Stimulated activated effector memory CD8-positive, alpha-beta T cell treated with anti-CD3 and anti-CD28 coated beads, Interleukin-12 subunit alpha, Interleukin-12 subunit beta, amount 100 ng/mL, for 72 hours (primary cell): Measurements from ENCODE around the gene CREB1.
"Not testable (repeated sequence)": the region's sequence is repeated elsewhere in the genome, so short reads cannot be mapped to it uniquely, and the experiment has no call there.

ENCODE experiments used
- ATAC-seq: fragments of 150-1000 bp; cut with Tn5 transposase; 2 replicates; pipeline ENCODE4 v1.10.0; 2021
- DNase-seq, 2 donors: peaks; one replicate each; pipeline ENCODE4 v3.0.0; 2021 to 2022; ENCODE audit warnings: low spot score in 2 of 2
- H3K27ac Mint-ChIP-seq: one replicate; pipeline ENCODE4 v1.8.0; 2022; ENCODE audit warnings: mild to moderate bottlenecking, mixed read lengths
- H3K36me3 Mint-ChIP-seq: one replicate; pipeline ENCODE4 v1.8.0; 2022; ENCODE audit warnings: mild to moderate bottlenecking, mixed read lengths
- H3K4me1 Mint-ChIP-seq: one replicate; pipeline ENCODE4 v1.8.0; 2022; ENCODE audit warnings: mixed read lengths
- H3K4me3 Mint-ChIP-seq: one replicate; pipeline ENCODE4 v1.8.0; 2022; ENCODE audit warnings: mild to moderate bottlenecking, mixed read lengths
- H3K9me3 Mint-ChIP-seq: one replicate; pipeline ENCODE4 v1.8.0; 2022; ENCODE audit warnings: mixed read lengths

The CREB1 gene

DNA sequence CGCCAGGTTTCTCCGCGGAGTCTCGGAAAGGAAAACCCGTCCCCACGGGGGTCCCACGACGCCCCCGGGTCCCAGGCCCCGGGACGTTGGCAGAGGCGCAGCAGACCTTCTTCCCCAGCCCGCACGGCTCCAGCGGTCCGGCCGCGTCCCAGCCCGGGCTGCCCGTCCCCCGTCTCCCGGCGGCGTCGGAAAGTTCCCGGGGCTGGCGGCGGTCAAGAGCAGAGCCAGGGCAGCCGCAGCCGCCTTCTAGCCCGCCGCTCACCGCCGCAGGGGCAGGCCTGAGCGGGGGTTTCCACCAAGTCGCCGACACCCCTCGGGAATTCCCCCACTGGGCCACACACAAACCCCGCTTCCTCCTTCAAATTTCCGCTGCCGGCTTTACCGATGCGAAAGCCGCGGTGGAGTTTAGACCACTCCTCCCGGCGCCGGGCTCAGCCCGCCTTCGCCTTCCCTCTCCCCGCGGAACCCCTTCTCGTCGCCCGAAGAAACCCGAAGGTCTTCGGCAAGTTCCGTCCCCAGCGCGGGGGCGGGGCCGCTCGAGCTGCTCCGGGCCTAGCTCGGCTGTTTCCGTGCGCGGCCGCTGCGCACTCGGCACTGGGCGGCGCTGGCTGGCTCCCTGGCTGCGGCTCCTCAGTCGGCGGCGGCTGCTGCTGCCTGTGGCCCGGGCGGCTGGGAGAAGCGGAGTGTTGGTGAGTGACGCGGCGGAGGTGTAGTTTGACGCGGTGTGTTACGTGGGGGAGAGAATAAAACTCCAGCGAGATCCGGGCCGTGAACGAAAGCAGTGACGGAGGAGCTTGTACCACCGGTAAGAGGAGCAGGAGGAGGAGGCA is at the start of gene CREB1:
TSS of gene CREB1 (plus strand) at position 633 of the 830 bp plus-strand sequence. CDS start 25,674 bp downstream, outside the sequence.
- Mint-ChIP-seq H3K36me3 (peaks cover 67% of the 10 kb centered on the region), H3K4me3 (peak within 1 kb of the TSS; percentile 94), H3K27ac (peak within 1 kb of the TSS; percentile 100), H3K9me3 (no peaks in the 10 kb centered on the region), H3K4me1 (peaks cover 46% of the 10 kb centered on the region)
- peak; percentile 91 for ATAC-seq
- DNase-seq: peak; percentile 100

DNA sequence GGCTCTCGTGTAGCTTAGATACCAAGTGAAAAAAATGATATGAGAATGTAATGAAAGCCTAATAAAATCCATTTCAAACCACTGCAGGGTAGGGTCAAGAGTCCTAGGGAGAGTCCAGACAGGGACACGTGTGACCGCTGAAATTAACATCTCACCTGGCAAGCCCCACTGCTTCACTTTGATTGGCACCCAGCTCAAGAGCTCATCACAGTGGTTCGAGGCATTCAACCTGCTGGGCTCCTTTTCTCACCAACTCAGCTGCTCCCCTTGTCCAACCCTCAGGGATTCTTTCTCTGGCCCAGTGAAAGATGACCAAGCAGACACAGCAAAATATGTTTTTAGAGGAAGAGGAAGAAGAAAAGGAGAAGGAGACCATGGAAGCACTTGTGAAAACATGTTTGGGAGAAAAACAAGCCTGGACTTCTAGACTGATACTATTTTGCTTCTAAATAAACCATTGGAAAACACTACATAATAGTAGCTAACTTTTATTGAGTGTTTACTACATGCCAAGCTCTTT is 49.2 kb upstream of the CREB1 start:
- H3K36me3 Mint-ChIP-seq: no peaks in the 10 kb centered on the region
- peaks cover under 1% of the 10 kb centered on the region for H3K4me1 Mint-ChIP-seq
- no peaks in the 10 kb centered on the region for H3K9me3 Mint-ChIP-seq
- H3K4me3 Mint-ChIP-seq: no peak overlapping the region
- no peak for ATAC-seq
- peak in 1 of 2 donors; percentile 13 for DNase-seq
- no peak overlapping the region for H3K27ac Mint-ChIP-seq

DNA sequence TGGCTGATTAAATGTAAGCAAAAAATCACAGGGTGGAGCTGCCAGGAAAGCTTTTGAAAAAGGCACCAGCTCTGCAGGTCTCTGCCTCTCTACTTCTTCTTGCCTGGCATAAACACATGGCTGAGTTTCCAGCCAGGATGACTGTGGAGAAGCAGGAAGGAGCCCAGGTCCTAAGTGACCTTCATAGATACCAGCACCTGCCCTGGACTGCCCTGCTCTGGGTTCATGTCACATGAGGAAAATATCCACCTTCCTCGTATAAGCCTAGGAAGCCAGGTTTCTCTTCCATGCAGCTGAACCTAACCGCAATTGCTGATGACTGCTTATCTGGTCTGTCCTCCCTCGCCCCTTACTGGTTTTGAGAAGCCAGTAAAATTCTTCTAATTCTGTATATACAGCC is 47.8 kb upstream of the CREB1 start:
- peak in 1 of 2 donors; percentile 35 for DNase-seq
- ATAC-seq: no peak
- Mint-ChIP-seq H3K4me3 (no peak overlapping the region), H3K4me1 (no peaks in the 10 kb centered on the region), H3K9me3 (no peaks in the 10 kb centered on the region), H3K27ac (no peak overlapping the region), H3K36me3 (no peaks in the 10 kb centered on the region)

DNA sequence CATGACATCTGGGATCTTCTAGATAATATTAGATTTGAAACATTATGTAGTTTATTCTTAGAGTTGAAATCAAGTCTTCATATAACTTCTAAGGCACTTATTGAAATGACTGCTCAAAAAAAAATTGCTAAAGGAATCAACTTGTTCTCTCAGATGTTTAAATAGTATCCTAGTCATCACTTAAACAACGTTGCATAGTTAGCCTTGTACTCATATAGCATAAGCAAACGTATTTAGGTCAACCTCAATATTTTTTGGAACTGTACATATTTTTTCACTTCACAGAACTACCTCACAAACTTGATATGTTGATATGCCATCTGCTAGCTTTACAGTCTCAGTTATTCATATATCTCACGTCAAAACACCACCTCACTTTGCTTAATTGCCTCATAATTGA is 47.1 kb upstream of the CREB1 start:
- Mint-ChIP-seq H3K9me3 (no peaks in the 10 kb centered on the region), H3K27ac (no peak overlapping the region)

DNA sequence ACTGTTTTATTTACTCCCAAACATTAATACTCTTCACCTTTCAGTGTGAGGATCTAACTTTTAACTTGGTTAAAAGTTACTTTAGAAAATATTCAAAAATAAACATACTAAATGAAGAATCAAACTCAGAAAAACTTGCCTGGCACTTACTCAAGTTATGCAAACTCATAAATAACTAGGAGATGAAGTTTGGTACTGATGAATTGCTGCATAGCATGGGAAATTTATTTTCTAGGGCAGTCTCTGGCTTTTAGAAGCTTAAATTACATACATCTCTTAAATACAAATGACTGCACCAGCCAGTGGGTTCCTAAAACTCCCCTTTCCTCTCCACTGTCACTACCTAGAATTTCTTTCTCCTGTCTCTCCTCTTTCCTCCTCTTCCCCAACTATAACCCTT is 46.7 kb upstream of the CREB1 start:
- H3K36me3 Mint-ChIP-seq: no peaks in the 10 kb centered on the region
- DNase-seq (no peak), ATAC-seq (no peak)
- no peak overlapping the region for H3K27ac Mint-ChIP-seq
- H3K4me1 Mint-ChIP-seq: no peaks in the 10 kb centered on the region
- no peaks in the 10 kb centered on the region for H3K9me3 Mint-ChIP-seq
- H3K4me3 Mint-ChIP-seq: no peak overlapping the region

More for the DNA sequence above, 47.1 kb upstream of the CREB1 start:
- no peaks in the 10 kb centered on the region for H3K4me1 Mint-ChIP-seq
- DNase-seq (no peak), ATAC-seq (no peak)
- no peaks in the 10 kb centered on the region for H3K36me3 Mint-ChIP-seq
- no peak overlapping the region for H3K4me3 Mint-ChIP-seq

DNA sequence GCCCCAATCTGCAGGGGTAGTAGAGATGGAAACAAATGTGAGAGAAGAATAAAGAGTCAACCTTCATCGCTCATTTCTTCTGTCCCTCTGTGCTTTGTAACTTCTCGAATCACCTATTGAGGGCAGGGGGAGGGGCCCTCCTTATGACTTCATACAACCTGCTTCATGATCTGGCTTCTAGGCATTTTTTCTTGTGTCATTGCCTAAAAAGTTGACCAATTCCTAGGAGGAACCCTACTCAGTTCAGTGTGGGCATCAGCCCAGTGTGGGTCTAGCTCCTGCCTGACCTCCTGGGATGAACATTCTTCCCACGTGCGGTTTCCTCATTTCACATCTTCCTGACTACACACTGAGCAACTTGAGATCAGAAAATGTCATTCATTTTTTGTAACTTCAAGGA is 46.3 kb upstream of the CREB1 start:
- no peaks in the 10 kb centered on the region for H3K4me1 Mint-ChIP-seq
- no peak overlapping the region for H3K27ac Mint-ChIP-seq
- ATAC-seq (peak; percentile 19), DNase-seq (peak in 1 of 2 donors; percentile 26)
- H3K4me3 Mint-ChIP-seq: no peak overlapping the region
- H3K9me3 Mint-ChIP-seq: no peaks in the 10 kb centered on the region
- H3K36me3 Mint-ChIP-seq: no peaks in the 10 kb centered on the region

DNA sequence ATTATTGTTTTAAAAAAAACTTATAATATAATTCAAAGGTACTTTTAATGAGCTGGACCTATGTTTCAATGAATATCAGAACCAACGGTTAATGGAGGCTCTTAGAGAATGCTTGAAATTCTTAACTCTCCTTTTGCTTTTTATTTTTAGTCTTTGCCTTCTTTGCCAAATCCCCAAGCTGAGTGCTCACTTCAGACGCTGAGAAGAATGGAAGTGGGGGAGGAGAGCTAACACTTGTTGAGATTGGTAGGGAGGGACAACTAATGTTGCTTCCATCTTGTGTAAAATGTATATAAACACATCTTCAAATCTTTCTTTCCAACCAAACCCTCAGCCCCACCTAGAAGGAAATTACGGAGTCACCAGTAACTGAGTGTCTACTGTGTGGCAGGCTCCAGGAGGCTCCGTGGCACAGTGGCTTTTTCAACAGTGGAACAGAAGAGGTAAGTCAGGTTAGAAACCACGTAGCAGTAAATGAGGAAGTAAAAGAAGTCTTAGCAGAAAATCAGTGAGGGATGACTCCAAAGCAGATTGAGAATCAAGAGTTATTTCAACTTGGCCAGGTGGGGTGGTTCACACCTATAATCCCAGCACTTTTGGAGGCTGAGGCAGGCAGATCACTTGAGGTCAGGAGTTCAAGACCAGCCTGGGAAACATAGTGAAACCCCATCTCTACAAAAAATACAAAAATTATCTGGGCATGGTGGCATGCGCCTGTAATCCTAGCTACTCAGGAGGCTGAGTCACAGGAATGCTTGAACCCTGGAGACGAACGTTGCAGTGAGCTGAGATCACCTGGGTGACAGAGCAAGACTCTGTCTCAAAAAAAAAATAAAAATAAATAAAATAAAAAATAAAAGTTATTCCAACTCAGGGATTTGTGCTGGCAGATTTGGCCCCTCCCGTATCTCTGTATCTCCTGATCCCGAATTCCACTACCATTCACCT is 45.0 kb upstream of the CREB1 start:
- DNase-seq (peak in 1 of 2 donors; percentile 10), ATAC-seq (no peak)
- Mint-ChIP-seq H3K36me3 (no peaks in the 10 kb centered on the region), H3K4me1 (no peaks in the 10 kb centered on the region), H3K27ac (peak overlapping the region; percentile 14), H3K4me3 (no peak overlapping the region), H3K9me3 (no peaks in the 10 kb centered on the region)

DNA sequence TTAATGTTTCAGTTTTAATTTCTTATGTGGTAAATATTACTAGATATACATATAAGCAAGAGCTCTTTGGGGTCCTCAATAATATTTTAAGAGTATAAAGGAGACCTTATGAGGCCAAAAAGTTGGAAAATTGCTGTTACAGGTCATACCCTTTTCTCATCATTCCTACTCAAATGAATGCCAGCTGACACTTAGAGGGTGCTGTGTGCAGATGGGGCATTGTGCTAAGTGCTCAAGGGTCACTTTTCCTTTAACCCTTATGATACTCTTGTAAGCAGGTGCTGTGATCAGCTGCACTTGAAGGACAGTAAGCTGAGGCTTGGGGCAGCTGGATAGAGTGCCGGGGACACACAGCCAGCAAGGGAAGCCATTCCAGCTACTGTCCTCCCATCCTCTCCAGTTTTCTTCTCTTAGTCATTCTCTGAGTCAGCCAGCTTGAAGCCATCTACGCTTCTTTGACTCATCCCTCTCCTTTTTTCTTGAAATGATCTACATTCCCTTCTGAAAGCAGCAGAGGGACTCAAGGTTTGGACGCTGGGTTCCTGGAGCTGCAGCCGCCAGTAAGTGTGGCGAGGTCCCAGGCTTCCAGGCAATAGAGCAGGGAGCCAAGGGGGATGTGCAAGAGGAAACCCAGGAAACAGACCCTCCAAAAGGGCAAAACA is 42.0 kb upstream of the CREB1 start:
- Mint-ChIP-seq H3K9me3 (no peaks in the 10 kb centered on the region), H3K4me3 (no peak overlapping the region), H3K27ac (no peak overlapping the region), H3K4me1 (no peaks in the 10 kb centered on the region), H3K36me3 (no peaks in the 10 kb centered on the region)
- ATAC-seq (no peak), DNase-seq (peak in 1 of 2 donors; percentile 38)

DNA sequence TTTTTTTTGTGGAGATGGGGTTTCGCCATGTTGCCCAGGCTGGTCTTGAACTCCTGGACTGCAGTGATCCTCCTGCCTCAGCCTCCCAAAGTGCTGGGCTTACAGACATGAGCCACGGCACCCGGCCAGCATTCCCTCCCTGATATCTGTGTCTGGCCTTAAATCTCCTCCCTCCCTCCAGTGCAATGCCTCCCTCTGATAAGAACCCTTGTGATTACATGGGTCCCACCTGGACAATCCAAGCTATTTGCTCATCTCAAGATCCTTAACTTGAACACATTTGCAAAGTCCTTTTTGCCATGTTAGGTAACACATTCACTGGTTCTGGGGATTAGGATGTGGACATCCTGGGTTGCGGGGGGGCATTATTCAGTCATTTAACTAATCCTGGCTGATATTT is 40.5 kb upstream of the CREB1 start:
- Mint-ChIP-seq H3K4me3 (no peak overlapping the region), H3K9me3 (no peaks in the 10 kb centered on the region), H3K27ac (no peak overlapping the region), H3K36me3 (no peaks in the 10 kb centered on the region), H3K4me1 (no peaks in the 10 kb centered on the region)
- ATAC-seq (no peak), DNase-seq (peak in 1 of 2 donors; percentile 41)

DNA sequence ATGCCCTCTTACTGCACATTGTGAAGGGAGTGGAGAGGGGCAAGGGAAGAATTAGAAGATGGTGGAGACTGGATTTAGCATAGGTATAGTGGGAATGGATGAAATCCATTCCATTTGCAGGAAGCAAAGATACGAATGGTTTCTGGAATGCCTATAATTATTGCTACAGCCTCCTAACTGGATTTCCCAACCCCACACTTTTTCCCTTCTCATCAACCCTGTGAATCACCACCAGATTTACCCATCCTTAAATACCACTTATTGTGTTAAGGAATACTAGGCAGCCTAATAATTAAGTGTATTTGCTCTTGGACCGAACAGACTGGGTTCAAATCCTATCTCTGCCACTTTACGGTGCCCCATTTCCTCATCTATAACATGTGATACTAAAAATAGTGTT is 39.3 kb upstream of the CREB1 start:
- no peaks in the 10 kb centered on the region for H3K36me3 Mint-ChIP-seq
- no peak overlapping the region for H3K27ac Mint-ChIP-seq
- no peaks in the 10 kb centered on the region for H3K9me3 Mint-ChIP-seq
- H3K4me1 Mint-ChIP-seq: no peaks in the 10 kb centered on the region
- H3K4me3 Mint-ChIP-seq: no peak overlapping the region
- DNase-seq (no peak), ATAC-seq (no peak)

DNA sequence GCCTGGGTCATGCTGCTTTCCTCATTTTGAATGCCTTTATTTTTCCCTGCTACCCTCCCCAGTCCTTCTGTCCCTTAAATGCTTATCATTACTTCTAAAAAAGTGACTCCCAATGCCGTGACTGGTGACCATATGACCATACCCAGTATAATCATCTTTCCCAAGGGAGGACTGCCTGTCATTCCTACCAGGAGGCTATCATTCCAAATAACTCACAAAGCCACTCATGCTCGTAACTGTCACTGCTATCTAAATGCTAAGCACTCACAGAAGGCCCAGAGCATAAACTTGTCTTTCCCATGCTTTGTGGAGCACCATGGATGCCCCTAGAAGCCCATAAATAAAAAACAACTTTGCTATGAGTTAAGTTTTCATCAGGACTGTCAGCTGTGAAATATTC is 38.7 kb upstream of the CREB1 start:
- H3K4me3 Mint-ChIP-seq: no peak overlapping the region
- no peak for DNase-seq
- no peak for ATAC-seq
- no peaks in the 10 kb centered on the region for H3K9me3 Mint-ChIP-seq
- no peak overlapping the region for H3K27ac Mint-ChIP-seq
- H3K36me3 Mint-ChIP-seq: no peaks in the 10 kb centered on the region
- no peaks in the 10 kb centered on the region for H3K4me1 Mint-ChIP-seq

DNA sequence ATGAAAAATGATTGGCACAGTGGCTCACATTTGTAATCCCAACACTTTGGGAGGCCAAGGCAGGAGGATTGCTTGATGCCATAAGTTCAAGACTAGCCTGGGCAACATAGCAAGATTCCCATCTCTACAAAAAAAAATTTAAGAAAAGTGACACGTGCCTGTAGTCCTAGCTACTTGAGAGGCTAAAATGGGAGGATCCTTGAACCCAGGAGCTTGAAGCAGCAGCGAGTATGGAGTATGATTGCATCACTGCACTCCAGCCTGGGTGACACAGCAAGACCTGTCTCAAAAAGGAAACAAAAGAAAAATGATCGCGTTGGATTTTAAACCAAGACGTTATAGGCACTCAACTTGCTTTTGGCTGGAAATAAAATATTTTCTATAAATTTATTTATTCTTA is 37.8 kb upstream of the CREB1 start:
- ATAC-seq: no peak
- Mint-ChIP-seq H3K27ac (no peak overlapping the region), H3K4me3 (no peak overlapping the region), H3K36me3 (no peaks in the 10 kb centered on the region), H3K4me1 (no peaks in the 10 kb centered on the region), H3K9me3 (no peaks in the 10 kb centered on the region)
- DNase-seq: no peak

DNA sequence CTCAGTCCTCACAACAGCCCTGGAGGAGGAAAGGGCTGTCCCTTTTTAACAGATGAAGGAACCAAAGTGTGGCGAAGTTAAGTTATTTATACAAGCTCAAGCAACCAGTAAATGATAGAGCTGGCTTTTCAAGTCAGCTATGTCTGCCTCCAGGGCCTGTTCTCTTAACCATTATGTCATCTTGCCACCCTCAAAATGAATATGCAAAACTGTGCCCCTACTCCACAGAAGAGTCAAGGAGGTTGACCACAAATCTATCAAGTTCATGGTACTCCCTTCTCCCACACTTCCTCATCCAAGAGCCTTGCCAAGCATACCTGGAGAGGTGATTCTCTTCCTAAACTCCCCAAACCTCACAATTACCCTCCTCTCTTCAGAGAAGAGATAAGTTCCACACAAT is 37.3 kb upstream of the CREB1 start:
- no peak for DNase-seq
- H3K4me1 Mint-ChIP-seq: no peaks in the 10 kb centered on the region
- no peak for ATAC-seq
- no peaks in the 10 kb centered on the region for H3K9me3 Mint-ChIP-seq
- H3K36me3 Mint-ChIP-seq: no peaks in the 10 kb centered on the region
- no peak overlapping the region for H3K4me3 Mint-ChIP-seq
- no peak overlapping the region for H3K27ac Mint-ChIP-seq

DNA sequence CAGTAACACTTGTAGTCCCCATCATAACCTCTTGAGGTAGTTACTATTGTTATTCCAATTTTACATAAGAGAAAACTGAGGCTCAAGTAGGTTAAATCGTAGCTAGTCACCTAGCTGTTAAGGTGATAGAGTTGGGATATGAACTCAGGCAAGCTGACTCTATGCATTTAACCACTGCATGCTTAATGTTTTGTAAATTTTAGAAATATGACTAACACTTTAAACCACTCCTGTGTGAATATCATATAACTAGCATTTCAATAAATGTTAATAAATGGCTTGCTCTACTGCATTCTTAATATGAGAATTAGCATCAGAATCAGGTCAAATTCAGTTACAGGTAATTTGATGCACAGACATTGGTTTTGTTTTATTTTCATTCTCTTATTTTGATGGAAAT is 35.6 kb upstream of the CREB1 start:
- Mint-ChIP-seq H3K4me1 (peaks cover 4% of the 10 kb centered on the region), H3K4me3 (no peak overlapping the region), H3K36me3 (no peaks in the 10 kb centered on the region), H3K9me3 (no peaks in the 10 kb centered on the region), H3K27ac (no peak overlapping the region)
- ATAC-seq (no peak), DNase-seq (no peak)

DNA sequence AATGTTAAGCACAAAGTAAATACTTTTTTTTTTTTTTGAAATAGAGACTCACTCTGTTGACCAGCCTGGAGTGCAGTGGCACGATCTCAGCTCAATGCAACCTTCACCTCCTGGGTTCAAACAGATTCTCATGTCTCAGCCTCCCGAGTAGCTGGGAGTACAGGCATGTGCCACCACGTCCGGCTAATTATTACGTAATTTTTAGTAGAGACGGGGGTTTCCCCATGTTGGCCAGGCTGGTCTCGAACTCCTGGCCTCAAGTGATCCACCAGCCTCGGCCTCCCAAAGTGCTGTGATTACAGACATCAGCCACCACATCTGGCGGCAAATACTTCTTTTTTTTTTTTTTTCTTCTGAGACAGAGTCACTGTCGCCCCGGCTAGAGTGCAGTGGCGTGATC is 32.8 kb upstream of the CREB1 start:
- H3K9me3 Mint-ChIP-seq, H3K27ac Mint-ChIP-seq, H3K36me3 Mint-ChIP-seq, ATAC-seq, DNase-seq, H3K4me3 Mint-ChIP-seq: not testable (repeated sequence)
- H3K4me1 Mint-ChIP-seq: peaks cover 10% of the 10 kb centered on the region
